Measurements from ENCODE around the gene ADAMTS10. TPM values are rescaled to one million over a fixed set of nuclear protein-coding genes. Genes with fewer than 3 reads are reported as not detected.
"Not testable (repeated sequence)": the region's sequence is repeated elsewhere in the genome, so short reads cannot be mapped to it uniquely, and the experiment has no call there.

Gene ADAMTS10
- total RNA-seq, 1 donor from 2014 or later, result 29.4 TPM

- H3K27me3 ChIP-seq, result no peaks in the 10 kb centered on the region
- DNase-seq (no peak), ATAC-seq (no peak)
- intact Hi-C loops (cut with DNase I), result no loop called here
- no peak overlapping the region for H3K4me3 ChIP-seq
- H3K9me3 ChIP-seq, result no peaks in the 10 kb centered on the region
- H3K27ac ChIP-seq, result no peak overlapping the region
- H3K36me3 ChIP-seq, result no peaks in the 10 kb centered on the region
- no peaks in the 10 kb centered on the region for H3K4me1 ChIP-seq
- TF ChIP-seq CTCF (IDR thresholded peaks at IDR 0.05), result no peak
Observed at GRCh38 chr19:8618751-8619150, 8.2 kb upstream of the ADAMTS10 start.

GRCh38 chr19:8617984-8618383 lies 7.5 kb upstream of the ADAMTS10 start:
- Histone ChIP-seq H3K36me3 (no peaks in the 10 kb centered on the region), H3K27ac (no peak overlapping the region), H3K4me1 (no peaks in the 10 kb centered on the region), H3K4me3 (no peak overlapping the region), H3K27me3 (no peaks in the 10 kb centered on the region), H3K9me3 (no peaks in the 10 kb centered on the region)
- ATAC-seq (no peak), DNase-seq (no peak)
- intact Hi-C loops (cut with DNase I), result no loop called here
- TF ChIP-seq CTCF (IDR thresholded peaks at IDR 0.05), result no peak

DNA sequence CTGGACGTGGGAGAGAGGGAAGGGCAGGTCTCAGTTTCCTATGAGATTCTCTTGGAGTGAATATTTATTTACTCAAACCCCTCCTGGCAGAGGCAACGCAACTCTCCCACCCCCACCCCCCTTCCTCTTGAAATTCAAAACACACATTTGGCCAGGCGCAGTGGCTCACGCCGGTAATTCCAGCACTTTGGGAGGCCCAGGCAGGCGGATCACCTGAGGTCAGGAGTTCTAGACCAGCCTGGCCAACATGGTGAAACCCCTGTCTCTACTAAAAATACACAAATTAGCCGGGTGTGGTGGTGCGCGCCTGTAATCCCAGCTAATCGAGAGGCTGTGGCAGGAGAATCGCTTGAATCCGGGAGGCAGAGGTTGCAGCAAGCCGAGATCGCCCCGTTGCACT lies 6.8 kb upstream of the ADAMTS10 start:
- ATAC-seq; H3K4me3 ChIP-seq; DNase-seq; H3K27ac ChIP-seq; H3K9me3 ChIP-seq; H3K36me3 ChIP-seq; intact Hi-C loops (cut with DNase I); H3K27me3 ChIP-seq; H3K4me1 ChIP-seq: not testable (repeated sequence)

DNA sequence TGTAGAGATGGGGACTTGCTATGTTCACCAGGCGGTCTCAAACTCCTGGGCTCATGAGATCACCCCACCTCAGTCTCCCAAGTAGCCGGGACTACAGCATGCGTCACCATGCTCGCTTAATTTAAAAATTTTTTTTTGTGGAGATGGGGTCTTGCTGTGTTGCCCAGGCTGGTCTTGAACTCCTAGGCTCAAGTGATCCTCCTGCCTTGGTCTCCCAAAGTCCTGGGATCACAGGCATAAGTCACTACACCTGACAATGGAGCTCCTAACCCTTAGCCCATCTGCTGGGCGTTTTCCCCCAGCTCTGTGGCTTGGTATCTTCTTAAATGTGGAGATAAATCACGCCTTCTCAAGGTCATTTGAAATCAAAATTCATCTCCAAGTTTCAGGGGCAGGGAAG lies 6.3 kb upstream of the ADAMTS10 start:
- no peak for ATAC-seq

DNA sequence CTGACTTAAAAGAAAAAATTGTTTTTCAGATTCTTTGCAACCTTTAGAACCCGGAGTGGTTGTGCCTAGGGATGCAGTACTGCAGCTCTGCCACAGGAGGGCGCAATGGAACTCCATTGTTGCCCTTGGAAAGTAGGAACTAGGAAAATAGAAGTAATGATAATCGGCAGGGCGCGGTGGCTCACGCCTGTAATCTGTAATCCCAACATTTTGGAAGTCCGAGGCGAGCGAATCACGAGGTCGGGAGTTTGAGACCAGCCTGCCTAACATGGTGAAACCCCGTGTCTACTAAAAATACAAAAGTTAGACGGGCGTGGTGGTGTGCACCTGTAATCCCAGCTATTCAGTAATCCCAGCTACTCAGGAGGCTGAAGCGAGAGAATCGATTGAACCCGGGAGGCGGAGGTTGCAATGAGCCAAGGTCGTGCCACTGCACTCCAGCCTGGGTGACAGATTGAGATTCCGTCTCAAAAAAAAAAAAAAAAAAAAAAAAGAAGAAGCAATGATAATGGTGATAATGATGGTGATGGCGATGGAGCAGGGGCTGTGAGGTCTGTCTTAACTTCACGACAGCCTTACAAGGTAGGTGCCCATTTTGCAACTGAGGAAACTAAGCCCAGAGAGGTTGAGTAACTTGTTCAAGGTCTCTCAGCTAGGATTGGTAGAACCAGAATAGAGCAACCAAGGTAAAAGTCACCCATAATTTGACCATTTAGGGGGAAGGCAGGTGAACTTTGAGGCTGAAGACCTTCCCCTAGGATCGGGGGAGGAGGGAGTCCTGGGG lies 5.5 kb upstream of the ADAMTS10 start:
- intact Hi-C loops (cut with DNase I), result no loop called here
- no peak for DNase-seq
- H3K4me3 ChIP-seq, result no peak overlapping the region

More for the DNA sequence above, 6.3 kb upstream of the ADAMTS10 start:
- no peak overlapping the region for H3K4me3 ChIP-seq
- no peaks in the 10 kb centered on the region for H3K4me1 ChIP-seq
- no peak for TF ChIP-seq CTCF (IDR thresholded peaks at IDR 0.05)
- DNase-seq, result no peak
- no peaks in the 10 kb centered on the region for H3K36me3 ChIP-seq
- H3K27me3 ChIP-seq, result no peaks in the 10 kb centered on the region
- H3K9me3 ChIP-seq, result no peaks in the 10 kb centered on the region
- intact Hi-C loops (cut with DNase I), result no loop called here
- H3K27ac ChIP-seq, result no peak overlapping the region

More for the DNA sequence above, 5.5 kb upstream of the ADAMTS10 start:
- peak; percentile 93 for TF ChIP-seq CTCF (IDR thresholded peaks at IDR 0.05)
- ATAC-seq, result peak; percentile 87
- Histone ChIP-seq H3K4me1 (no peaks in the 10 kb centered on the region), H3K36me3 (no peaks in the 10 kb centered on the region), H3K9me3 (no peaks in the 10 kb centered on the region), H3K27ac (no peak overlapping the region), H3K27me3 (no peaks in the 10 kb centered on the region)

All from upper lobe of right lung (tissue), 1 donor.